CD4-positive, alpha-beta T cell (primary cell): ENCODE data around the gene KRTAP5-9. TPM values are rescaled to one million over a fixed set of nuclear protein-coding genes. Genes with fewer than 3 reads are reported as not detected.

Experiments used
- ATAC-seq: fragments of 200-7000 bp; cut with Tn5 transposase; one replicate; pipeline ENCODE4 v1.10.0; 2022; ENCODE audit warnings: mild to moderate bottlenecking; ENCODE audit not compliant: poor library complexity
- CTCF ChIA-PET: fragments of 350-600 bp; sonication (Branson Sonifier 250); formaldehyde crosslinking; loops from one replicate; lab custom pipeline; 2021; ENCODE audit warnings: antibody characterized with exemption, inconsistent platforms; lab: Charles Lee
- POLR2A ChIA-PET: fragments of 350-600 bp; sonication (Branson Sonifier 250); formaldehyde crosslinking; loops from one replicate; lab custom pipeline; 2021; ENCODE audit warnings: antibody characterized with exemption, inconsistent platforms; lab: Charles Lee
- DNase-seq, 14 experiments: peaks; one replicate each; pipeline ENCODE4 v3.0.0-alpha.2; 2013 to 2020; ENCODE audit warnings: mixed read lengths in 2 of 14
- H3K27ac ChIP-seq, 2 donors: one replicate each; pipeline versions ENCODE4 v1.5.1 to v1.7.0; 2013; ENCODE audit warnings: low read length in 2 of 2, low read depth in 1 of 2, mild to moderate bottlenecking in 1 of 2
- H3K27me3 ChIP-seq, 2 experiments: 1 replicate in 1 of 2; 2 replicates in 1 of 2; pipeline versions ENCODE4 v1.6.1 to v1.7.0; 2013; ENCODE audit warnings: low read length in 2 of 2, control low read depth in 1 of 2, mild to moderate bottlenecking in 1 of 2, moderate library complexity in 1 of 2; ENCODE audit not compliant: insufficient read depth in 2 of 2, control insufficient read depth in 1 of 2
- H3K36me3 ChIP-seq: one replicate; pipeline ENCODE4 v1.6.1; 2013; ENCODE audit warnings: low read length, control low read depth; ENCODE audit not compliant: insufficient read depth
- H3K4me1 ChIP-seq: one replicate; pipeline ENCODE4 v1.6.1; 2013; ENCODE audit warnings: low read length, control low read depth; ENCODE audit not compliant: insufficient read depth
- H3K4me3 ChIP-seq: one replicate; pipeline ENCODE4 v1.5.1; 2013; ENCODE audit warnings: mild to moderate bottlenecking, low read length, moderate library complexity
- H3K9me3 ChIP-seq, 2 experiments: 1 replicate in 1 of 2; 2 replicates in 1 of 2; pipeline versions ENCODE4 v1.6.1 to v1.7.0; 2013; ENCODE audit warnings: low read length in 2 of 2, mild to moderate bottlenecking in 2 of 2, control low read depth in 1 of 2, moderate library complexity in 1 of 2; ENCODE audit not compliant: control insufficient read depth in 1 of 2, insufficient read depth in 1 of 2
- H3K27ac Mint-ChIP-seq: one replicate; pipeline ENCODE4 v1.8.0; 2020; ENCODE audit warnings: mixed read lengths
- H3K27me3 Mint-ChIP-seq: one replicate; pipeline ENCODE4 v1.8.0; 2021; ENCODE audit warnings: mixed read lengths
- H3K36me3 Mint-ChIP-seq: one replicate; pipeline ENCODE4 v1.8.0; 2021; ENCODE audit warnings: low read depth, mixed read lengths
- H3K4me1 Mint-ChIP-seq: one replicate; pipeline ENCODE4 v1.8.0; 2021; ENCODE audit warnings: low read depth, mixed read lengths
- H3K4me3 Mint-ChIP-seq: one replicate; pipeline ENCODE4 v1.8.0; 2020; ENCODE audit warnings: mild to moderate bottlenecking, mixed read lengths
- H3K9me3 Mint-ChIP-seq: one replicate; pipeline ENCODE4 v1.8.0; 2020; ENCODE audit warnings: mixed read lengths
- CTCF ChIP-seq: fragments of 200-600 bp; IDR thresholded peaks from one replicate; pipeline ENCODE4 v1.8.0; 2022; ENCODE audit warnings: antibody characterized with exemption, mild to moderate bottlenecking
- intact Hi-C, 2 experiments: fragments of 100-400 bp; cut with DNase I in 1 of 2; cut with micrococcal nuclease in 1 of 2; formaldehyde crosslinking; loops; one replicate each; pipeline versions ENCODE4 v1.15.1 to v1.9.0; 2023 to 2025; cut with DNase I, micrococcal nuclease
- total RNA-seq, 174 experiments: library from RNA in 2 of 174; stranded (reverse) in 2 of 174; gene quantifications; one replicate each; pipeline ENCODE4 v1.2.3 and lab custom pipeline; 2021 to 2026

Gene KRTAP5-9
- total RNA-seq, 2 experiments from 2014 or later: 0.28 TPM; not detected in 1

- H3K27ac ChIP-seq: no peak overlapping the region
- Mint-ChIP-seq H3K9me3 (no peaks in the 10 kb centered on the region), H3K4me3 (no peak overlapping the region), H3K4me1 (no peaks in the 10 kb centered on the region), H3K36me3 (no peaks in the 10 kb centered on the region), H3K27ac (no peak overlapping the region), H3K27me3 (peaks cover 66% of the 10 kb centered on the region)
- peak in 3 of 14 experiments; percentile 4 to 43 (median 34) for DNase-seq
- H3K27me3 ChIP-seq: peaks cover 2 to 19% of the 10 kb centered on the region in 2 experiments
- POLR2A ChIA-PET: no interaction called here
- ATAC-seq: no peak
- intact Hi-C loops: no loop called here
- CTCF ChIA-PET: no interaction called here
- no peaks in the 10 kb centered on the region for H3K9me3 ChIP-seq
- no peaks in the 10 kb centered on the region for H3K36me3 ChIP-seq
- H3K4me3 ChIP-seq: no peak overlapping the region
- no peaks in the 10 kb centered on the region for H3K4me1 ChIP-seq
- no peak for TF ChIP-seq CTCF
Measured at GRCh38 chr11:71563406-71563805, 15.2 kb downstream of the KRTAP5-9 start.

DNA sequence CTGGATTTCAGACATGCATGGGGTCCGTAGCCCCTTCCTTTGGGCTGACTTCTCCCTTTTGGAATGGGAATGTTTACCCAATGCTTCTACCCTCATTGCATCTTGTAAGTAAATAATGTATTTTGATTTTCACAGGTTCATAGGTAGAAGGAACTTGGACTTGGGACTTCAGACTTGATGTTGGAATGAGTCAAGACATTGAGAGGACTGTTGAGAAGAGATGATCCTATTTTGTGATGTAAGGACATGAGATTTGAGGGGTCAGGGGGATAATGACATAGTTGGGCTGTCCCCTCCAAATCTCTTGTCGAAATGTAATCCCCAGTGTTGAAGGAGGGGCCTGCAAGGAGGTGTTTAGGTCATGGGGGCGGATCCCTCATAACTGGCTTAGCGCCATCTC lies 16.2 kb downstream of the KRTAP5-9 start:
- peaks cover 56% of the 10 kb centered on the region for H3K27me3 Mint-ChIP-seq
- DNase-seq (no peak), ATAC-seq (no peak)
- Histone ChIP-seq H3K36me3 (no peaks in the 10 kb centered on the region), H3K27ac (no peak overlapping the region), H3K9me3 (no peaks in the 10 kb centered on the region), H3K4me1 (no peaks in the 10 kb centered on the region), H3K27me3 (peaks cover 2 to 19% of the 10 kb centered on the region in 2 experiments), H3K4me3 (no peak overlapping the region)
- no peak overlapping the region for H3K27ac Mint-ChIP-seq
- ChIA-PET POLR2A (no interaction called here), CTCF (no interaction called here)
- no peaks in the 10 kb centered on the region for H3K9me3 Mint-ChIP-seq
- intact Hi-C loops: no loop called here
- H3K36me3 Mint-ChIP-seq: no peaks in the 10 kb centered on the region
- no peak for TF ChIP-seq CTCF
- no peaks in the 10 kb centered on the region for H3K4me1 Mint-ChIP-seq
- no peak overlapping the region for H3K4me3 Mint-ChIP-seq

- no peak for ATAC-seq
Measured at GRCh38 chr11:71565263-71565662, 17.0 kb downstream of the KRTAP5-9 start, which contains the start of gene KRTAP5-10. Gene KRTAP5-10 (plus strand): TSS chr11:71565563. CDS start chr11:71565588, 25 bp downstream.

More at GRCh38 chr11:71565263-71565662, 17.0 kb downstream of the KRTAP5-9 start, which contains the start of gene KRTAP5-10:
- intact Hi-C loops: no loop called here
- Mint-ChIP-seq H3K27me3 (peaks cover 51% of the 10 kb centered on the region), H3K27ac (no peak within 1 kb of the TSS), H3K36me3 (no peaks in the 10 kb centered on the region), H3K9me3 (no peaks in the 10 kb centered on the region), H3K4me3 (no peak within 1 kb of the TSS), H3K4me1 (no peaks in the 10 kb centered on the region)
- Histone ChIP-seq H3K27ac (no peak within 1 kb of the TSS), H3K27me3 (peaks cover 2 to 19% of the 10 kb centered on the region in 2 experiments), H3K4me1 (no peaks in the 10 kb centered on the region), H3K36me3 (no peaks in the 10 kb centered on the region), H3K4me3 (no peak within 1 kb of the TSS), H3K9me3 (no peaks in the 10 kb centered on the region)
- no peak for TF ChIP-seq CTCF
- POLR2A ChIA-PET: no interaction called here
- CTCF ChIA-PET: no interaction called here
- no peak for DNase-seq
